Measurements from ENCODE around the gene PANK4. TPM values are rescaled to one million over a fixed set of nuclear protein-coding genes. Genes with fewer than 3 reads are reported as not detected.

The PANK4 gene
- total RNA-seq, 1 donor from 2014 or later, result 26.3 TPM

DNA sequence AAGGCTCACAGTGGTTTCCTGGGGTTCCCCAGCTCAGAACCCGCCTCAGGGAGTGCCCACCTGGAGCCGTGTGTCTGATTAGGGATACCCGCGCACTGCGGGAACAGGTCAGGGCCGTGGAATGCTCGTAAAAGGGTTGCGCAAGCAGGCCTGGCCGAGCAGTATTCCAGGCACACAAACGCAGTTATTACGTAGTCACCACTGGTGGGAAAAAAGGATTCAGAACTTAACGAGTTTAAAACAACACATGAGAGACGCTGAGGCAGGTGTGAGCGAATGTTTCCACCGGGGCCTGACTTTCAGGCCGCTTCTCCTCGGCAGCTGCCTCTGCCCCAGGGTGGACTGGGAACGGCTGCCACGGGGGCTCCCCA is 32.1 kb downstream of the PANK4 start:
- FAIRE-seq (no peak), DNase-seq (ENCODE audit: low read depth) (peak; percentile 2)
- Histone ChIP-seq H4K20me1 (ENCODE audit: insufficient read depth, low read length) (no peaks in the 10 kb centered on the region), H3K4me2 (ENCODE audit: low read length) (no peak overlapping the region), H3K79me2 (ENCODE audit: insufficient read depth, low read length) (no peaks in the 10 kb centered on the region), H3K9me3 (ENCODE audit: insufficient read depth, low read depth, low read length) (no peaks in the 10 kb centered on the region), H3K27me3 (ENCODE audit: insufficient read depth, low read length) (no peaks in the 10 kb centered on the region), H2AFZ (ENCODE audit: low read depth, low read length) (no peak overlapping the region), H3K9ac (ENCODE audit: low read length) (no peak overlapping the region), H3K27ac (ENCODE audit: low read depth, low read length) (no peak overlapping the region), H3K4me3 (ENCODE audit: insufficient read depth, low read depth, low read length) (no peak overlapping the region), H3K36me3 (ENCODE audit: insufficient read depth, low read length) (no peaks in the 10 kb centered on the region), H3K4me1 (ENCODE audit: insufficient read depth, low read length) (no peaks in the 10 kb centered on the region)
- TF ChIP-seq, protein P1, sequence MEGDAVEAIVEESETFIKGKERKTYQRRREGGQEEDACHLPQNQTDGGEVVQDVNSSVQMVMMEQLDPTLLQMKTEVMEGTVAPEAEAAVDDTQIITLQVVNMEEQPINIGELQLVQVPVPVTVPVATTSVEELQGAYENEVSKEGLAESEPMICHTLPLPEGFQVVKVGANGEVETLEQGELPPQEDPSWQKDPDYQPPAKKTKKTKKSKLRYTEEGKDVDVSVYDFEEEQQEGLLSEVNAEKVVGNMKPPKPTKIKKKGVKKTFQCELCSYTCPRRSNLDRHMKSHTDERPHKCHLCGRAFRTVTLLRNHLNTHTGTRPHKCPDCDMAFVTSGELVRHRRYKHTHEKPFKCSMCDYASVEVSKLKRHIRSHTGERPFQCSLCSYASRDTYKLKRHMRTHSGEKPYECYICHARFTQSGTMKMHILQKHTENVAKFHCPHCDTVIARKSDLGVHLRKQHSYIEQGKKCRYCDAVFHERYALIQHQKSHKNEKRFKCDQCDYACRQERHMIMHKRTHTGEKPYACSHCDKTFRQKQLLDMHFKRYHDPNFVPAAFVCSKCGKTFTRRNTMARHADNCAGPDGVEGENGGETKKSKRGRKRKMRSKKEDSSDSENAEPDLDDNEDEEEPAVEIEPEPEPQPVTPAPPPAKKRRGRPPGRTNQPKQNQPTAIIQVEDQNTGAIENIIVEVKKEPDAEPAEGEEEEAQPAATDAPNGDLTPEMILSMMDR (IDR thresholded peaks at IDR 0.05; ENCODE audit: insufficient read depth, low read depth, low read length), result no peak
- no peak for TF ChIP-seq EZH2 (IDR thresholded peaks at IDR 0.05; ENCODE audit: insufficient read depth, low read length)
- Mint-ChIP-seq H3K27ac (ENCODE audit: unreplicated experiment) (no peak overlapping the region), H3K36me3 (ENCODE audit: low read depth, unreplicated experiment) (peaks cover 5% of the 10 kb centered on the region), H3K4me3 (ENCODE audit: unreplicated experiment) (no peak overlapping the region), H3K9me3 (ENCODE audit: unreplicated experiment) (no peaks in the 10 kb centered on the region), H3K4me1 (ENCODE audit: low read depth, unreplicated experiment) (no peaks in the 10 kb centered on the region), H3K27me3 (ENCODE audit: low read depth, unreplicated experiment) (peaks cover 5% of the 10 kb centered on the region)

DNA sequence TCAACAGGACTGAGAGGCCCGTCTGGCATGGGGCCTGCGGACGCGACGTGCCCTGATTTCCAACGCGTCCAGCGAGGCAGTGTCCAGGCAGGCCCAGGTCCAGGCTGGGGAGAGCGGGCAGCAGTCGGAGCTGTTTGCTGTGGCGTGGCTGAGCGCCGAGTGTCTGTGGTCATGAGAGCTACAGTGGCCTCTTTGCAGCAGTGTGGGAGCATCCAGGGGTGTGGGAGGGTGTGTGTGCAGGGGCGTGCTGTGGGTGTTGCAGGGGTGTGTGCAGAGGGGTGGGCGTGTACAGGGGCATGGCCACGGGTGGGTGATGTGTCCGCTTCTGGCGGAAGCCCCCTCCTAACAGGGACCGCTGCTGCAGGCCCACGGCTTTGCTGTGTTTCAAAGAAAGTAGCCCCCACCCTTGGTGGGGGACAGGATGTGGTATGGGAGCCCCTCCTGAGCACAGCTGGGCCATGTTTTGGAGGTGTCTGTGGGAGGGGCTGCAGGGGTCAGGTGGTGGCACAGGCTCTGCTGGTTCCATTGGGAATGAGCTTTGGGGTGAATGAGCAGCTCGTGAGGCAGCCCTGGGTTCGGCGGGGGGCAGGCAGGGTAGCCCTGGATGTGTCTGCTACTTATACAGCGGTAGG is 32.6 kb downstream of the PANK4 start:
- Histone ChIP-seq H3K4me3 (ENCODE audit: insufficient read depth, low read depth, low read length) (no peak overlapping the region), H3K36me3 (ENCODE audit: insufficient read depth, low read length) (no peaks in the 10 kb centered on the region), H3K9ac (ENCODE audit: low read length) (no peak overlapping the region), H3K79me2 (ENCODE audit: insufficient read depth, low read length) (no peaks in the 10 kb centered on the region), H3K4me1 (ENCODE audit: insufficient read depth, low read length) (no peaks in the 10 kb centered on the region), H2AFZ (ENCODE audit: low read depth, low read length) (no peak overlapping the region), H3K9me3 (ENCODE audit: insufficient read depth, low read depth, low read length) (peaks cover 4% of the 10 kb centered on the region), H3K27me3 (ENCODE audit: insufficient read depth, low read length) (no peaks in the 10 kb centered on the region), H4K20me1 (ENCODE audit: insufficient read depth, low read length) (no peaks in the 10 kb centered on the region), H3K4me2 (ENCODE audit: low read length) (no peak overlapping the region), H3K27ac (ENCODE audit: low read depth, low read length) (no peak overlapping the region)
- TF ChIP-seq, protein P1 (IDR thresholded peaks at IDR 0.05; ENCODE audit: insufficient read depth, low read depth, low read length), result no peak
- no peak for TF ChIP-seq EZH2 (IDR thresholded peaks at IDR 0.05; ENCODE audit: insufficient read depth, low read length)
- no peak for FAIRE-seq
- H3K27me3 Mint-ChIP-seq (ENCODE audit: low read depth, unreplicated experiment), result peaks cover 5% of the 10 kb centered on the region
- no peak overlapping the region for H3K4me3 Mint-ChIP-seq (ENCODE audit: unreplicated experiment)
- peaks cover 9% of the 10 kb centered on the region for H3K36me3 Mint-ChIP-seq (ENCODE audit: low read depth, unreplicated experiment)
- H3K4me1 Mint-ChIP-seq (ENCODE audit: low read depth, unreplicated experiment), result no peaks in the 10 kb centered on the region
- H3K27ac Mint-ChIP-seq (ENCODE audit: unreplicated experiment), result no peak overlapping the region
- DNase-seq (ENCODE audit: low read depth), result peak; percentile 6
- H3K9me3 Mint-ChIP-seq (ENCODE audit: unreplicated experiment), result peaks cover 5% of the 10 kb centered on the region

DNA sequence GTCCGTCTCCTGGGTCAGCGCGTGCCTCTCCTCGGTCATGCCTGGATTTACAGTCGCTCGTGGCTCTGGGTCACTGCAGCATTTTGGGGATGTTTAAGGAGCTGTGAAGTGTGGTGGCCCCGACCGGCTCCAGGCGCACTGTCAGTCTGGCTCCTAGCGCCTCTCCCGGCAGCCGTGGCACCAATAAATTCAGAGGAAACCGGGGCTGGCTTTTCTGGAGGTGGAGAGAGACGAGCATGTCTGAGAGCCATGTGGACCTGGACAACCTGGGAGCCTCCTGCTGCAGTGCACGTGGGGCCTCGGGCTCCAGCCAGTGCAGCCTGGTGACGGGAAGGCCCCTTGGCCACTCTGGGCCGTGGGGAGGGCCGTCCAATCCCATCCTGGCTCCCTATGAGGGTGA is 33.2 kb downstream of the PANK4 start:
- Histone ChIP-seq H3K27ac (ENCODE audit: low read depth, low read length) (no peak overlapping the region), H3K4me1 (ENCODE audit: insufficient read depth, low read length) (no peaks in the 10 kb centered on the region), H2AFZ (ENCODE audit: low read depth, low read length) (no peak overlapping the region), H3K4me3 (ENCODE audit: insufficient read depth, low read depth, low read length) (no peak overlapping the region), H4K20me1 (ENCODE audit: insufficient read depth, low read length) (no peaks in the 10 kb centered on the region), H3K79me2 (ENCODE audit: insufficient read depth, low read length) (no peaks in the 10 kb centered on the region), H3K9ac (ENCODE audit: low read length) (no peak overlapping the region), H3K9me3 (ENCODE audit: insufficient read depth, low read depth, low read length) (peaks cover 8% of the 10 kb centered on the region), H3K27me3 (ENCODE audit: insufficient read depth, low read length) (no peaks in the 10 kb centered on the region), H3K36me3 (ENCODE audit: insufficient read depth, low read length) (no peaks in the 10 kb centered on the region), H3K4me2 (ENCODE audit: low read length) (no peak overlapping the region)
- Mint-ChIP-seq H3K9me3 (ENCODE audit: unreplicated experiment) (peaks cover 8% of the 10 kb centered on the region), H3K4me3 (ENCODE audit: unreplicated experiment) (no peak overlapping the region), H3K27me3 (ENCODE audit: low read depth, unreplicated experiment) (peaks cover 10% of the 10 kb centered on the region), H3K4me1 (ENCODE audit: low read depth, unreplicated experiment) (no peaks in the 10 kb centered on the region), H3K36me3 (ENCODE audit: low read depth, unreplicated experiment) (peaks cover 13% of the 10 kb centered on the region), H3K27ac (ENCODE audit: unreplicated experiment) (no peak overlapping the region)
- FAIRE-seq (no peak), DNase-seq (ENCODE audit: low read depth) (no peak)
- TF ChIP-seq, protein P1 (IDR thresholded peaks at IDR 0.05; ENCODE audit: insufficient read depth, low read depth, low read length), result no peak
- TF ChIP-seq EZH2 (IDR thresholded peaks at IDR 0.05; ENCODE audit: insufficient read depth, low read length), result no peak
